Tibial artery (tissue), 4 donors: ENCODE data around the gene PLCB2.
A peak's percentile ranks its signal among the peaks of the same experiment; 100 is the strongest.

Experiments used
- DNase-seq, 2 donors: peaks; one replicate each; pipeline ENCODE4 v3.0.0-alpha.2; 2019
- H3K27ac ChIP-seq, 2 donors: fragments of 200-600 bp; sonication (generic) in 1 of 2; 1 replicate in 1 of 2; 2 replicates in 1 of 2; pipeline ENCODE4 v1.5.1; 2018 to 2019; ENCODE audit warnings: mild to moderate bottlenecking in 1 of 2
- H3K27me3 ChIP-seq, 2 donors: fragments of 200-600 bp; sonication (generic) in 1 of 2; one replicate each; pipeline versions ENCODE4 v1.5.1 to v1.6.0; 2016 to 2019
- H3K36me3 ChIP-seq, 3 donors: fragments of 200-600 bp; sonication (generic) in 2 of 3; one replicate each; pipeline ENCODE4 v1.5.1; 2016 to 2019; ENCODE audit warnings: mild to moderate bottlenecking in 2 of 3
- H3K4me1 ChIP-seq, 4 donors: fragments of 200-600 bp; sonication (generic) in 2 of 4; 1 replicate in 3 of 4; 2 replicates in 1 of 4; pipeline ENCODE4 v1.5.1; 2016 to 2019
- H3K4me3 ChIP-seq, 2 donors: fragments of 200-600 bp; sonication (generic) in 1 of 2; 1 replicate in 1 of 2; 2 replicates in 1 of 2; pipeline ENCODE4 v1.5.1; 2018 to 2019; ENCODE audit warnings: mild to moderate bottlenecking in 2 of 2
- H3K9me3 ChIP-seq, 3 donors: fragments of 200-600 bp; sonication (generic) in 1 of 3; one replicate each; pipeline ENCODE4 v1.5.1; 2016 to 2019
- CTCF ChIP-seq, 2 experiments: fragments of 200-600 bp in 1 of 2; fragments of 450-650 bp in 1 of 2; IDR thresholded peaks; one replicate each; pipeline ENCODE4 v1.5.1; 2017 to 2019; ENCODE audit warnings: antibody characterized with exemption in 2 of 2, mild to moderate bottlenecking in 1 of 2, moderate library complexity in 1 of 2
- intact Hi-C: fragments of 100-400 bp; cut with DNase I; formaldehyde crosslinking; loops from one replicate; pipeline ENCODE4 v1.15.0; 2023; ENCODE audit warnings: low total_unique reads

Gene PLCB2

GRCh38 chr15:40331026-40331425 lies 23.3 kb upstream of the PLCB2 start:
- peaks cover 5 to 99% (median 75%) of the 10 kb centered on the region in 4 donors for H3K4me1 ChIP-seq
- peak overlapping the region; percentile 90 to 92 for H3K27ac ChIP-seq
- H3K9me3 ChIP-seq = no peaks in the 10 kb centered on the region
- no peak for TF ChIP-seq CTCF (IDR thresholded peaks at IDR 0.05)
- H3K36me3 ChIP-seq = peaks cover 0 to 8% (median 0%) of the 10 kb centered on the region in 3 donors
- DNase-seq = no peak
- intact Hi-C loops = no loop called here
- H3K27me3 ChIP-seq = no peaks in the 10 kb centered on the region
- no peak overlapping the region for H3K4me3 ChIP-seq

GRCh38 chr15:40330368-40330836 lies 22.7 kb upstream of the PLCB2 start:
- DNase-seq = peak in 1 of 2 donors; percentile 89
- TF ChIP-seq CTCF (IDR thresholded peaks at IDR 0.05) = no peak
- Histone ChIP-seq H3K27me3 (no peaks in the 10 kb centered on the region), H3K4me1 (peaks cover 0 to 99% (median 73%) of the 10 kb centered on the region in 4 donors), H3K9me3 (no peaks in the 10 kb centered on the region), H3K36me3 (peaks cover 0 to 8% (median 0%) of the 10 kb centered on the region in 3 donors), H3K4me3 (no peak overlapping the region), H3K27ac (peak overlapping the region; percentile 90 to 92)
- intact Hi-C loops = no loop called here

- Histone ChIP-seq H3K27me3 (no peaks in the 10 kb centered on the region), H3K4me3 (no peak overlapping the region), H3K36me3 (peaks cover 0 to 8% (median 0%) of the 10 kb centered on the region in 3 donors), H3K9me3 (no peaks in the 10 kb centered on the region), H3K4me1 (peaks cover 0 to 94% (median 69%) of the 10 kb centered on the region in 4 donors), H3K27ac (peak overlapping the region; percentile 90 to 92)
- TF ChIP-seq CTCF (IDR thresholded peaks at IDR 0.05) = no peak
- intact Hi-C loops = no loop called here
- no peak for DNase-seq
These were observed 22.1 kb upstream of the PLCB2 start for GRCh38 chr15:40329804-40330203.

- peak overlapping the region; percentile 90 to 92 for H3K27ac ChIP-seq
These were observed 21.0 kb upstream of the PLCB2 start for GRCh38 chr15:40328751-40329150.

GRCh38 chr15:40328176-40328575 lies 20.4 kb upstream of the PLCB2 start:
- H3K27ac ChIP-seq = peak overlapping the region; percentile 90 to 92
- peaks cover 0 to 78% (median 58%) of the 10 kb centered on the region in 4 donors for H3K4me1 ChIP-seq
- H3K9me3 ChIP-seq = no peaks in the 10 kb centered on the region
- no peak for DNase-seq
- no peaks in the 10 kb centered on the region for H3K27me3 ChIP-seq
- peaks cover 0 to 8% (median 0%) of the 10 kb centered on the region in 3 donors for H3K36me3 ChIP-seq
- TF ChIP-seq CTCF (IDR thresholded peaks at IDR 0.05) = no peak
- peak overlapping the region; percentile 75 to 97 for H3K4me3 ChIP-seq
- intact Hi-C loops = no loop called here

More at GRCh38 chr15:40328751-40329150, 21.0 kb upstream of the PLCB2 start:
- H3K4me3 ChIP-seq = peak overlapping the region; percentile 75 to 97
- H3K4me1 ChIP-seq = peaks cover 0 to 83% (median 61%) of the 10 kb centered on the region in 4 donors
- intact Hi-C loops = no loop called here
- H3K27me3 ChIP-seq = no peaks in the 10 kb centered on the region
- no peak for DNase-seq
- H3K9me3 ChIP-seq = no peaks in the 10 kb centered on the region
- no peak for TF ChIP-seq CTCF (IDR thresholded peaks at IDR 0.05)
- H3K36me3 ChIP-seq = peaks cover 0 to 8% (median 0%) of the 10 kb centered on the region in 3 donors
